Prostate gland (tissue), 2 donors: ENCODE results near the gene ZNF83.

Experiments
- POLR2A ChIP-seq: fragments of 450-650 bp; IDR thresholded peaks from one replicate; pipeline ENCODE4 v1.6.1; 2016; ENCODE audit warnings: antibody characterized with exemption, mild to moderate bottlenecking
- TF ChIP-seq, protein P1 (sequence below), 4 experiments: fragments of 200-600 bp in 2 of 4; fragments of 450-650 bp in 2 of 4; sonication (generic) in 2 of 4; IDR thresholded peaks; 1 replicate in 3 of 4; 2 replicates in 1 of 4; pipeline ENCODE4 v1.5.1; 2016 to 2019; ENCODE audit warnings: antibody characterized with exemption in 4 of 4, mild to moderate bottlenecking in 2 of 4, moderate library complexity in 2 of 4

- TF ChIP-seq, protein P1, sequence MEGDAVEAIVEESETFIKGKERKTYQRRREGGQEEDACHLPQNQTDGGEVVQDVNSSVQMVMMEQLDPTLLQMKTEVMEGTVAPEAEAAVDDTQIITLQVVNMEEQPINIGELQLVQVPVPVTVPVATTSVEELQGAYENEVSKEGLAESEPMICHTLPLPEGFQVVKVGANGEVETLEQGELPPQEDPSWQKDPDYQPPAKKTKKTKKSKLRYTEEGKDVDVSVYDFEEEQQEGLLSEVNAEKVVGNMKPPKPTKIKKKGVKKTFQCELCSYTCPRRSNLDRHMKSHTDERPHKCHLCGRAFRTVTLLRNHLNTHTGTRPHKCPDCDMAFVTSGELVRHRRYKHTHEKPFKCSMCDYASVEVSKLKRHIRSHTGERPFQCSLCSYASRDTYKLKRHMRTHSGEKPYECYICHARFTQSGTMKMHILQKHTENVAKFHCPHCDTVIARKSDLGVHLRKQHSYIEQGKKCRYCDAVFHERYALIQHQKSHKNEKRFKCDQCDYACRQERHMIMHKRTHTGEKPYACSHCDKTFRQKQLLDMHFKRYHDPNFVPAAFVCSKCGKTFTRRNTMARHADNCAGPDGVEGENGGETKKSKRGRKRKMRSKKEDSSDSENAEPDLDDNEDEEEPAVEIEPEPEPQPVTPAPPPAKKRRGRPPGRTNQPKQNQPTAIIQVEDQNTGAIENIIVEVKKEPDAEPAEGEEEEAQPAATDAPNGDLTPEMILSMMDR (IDR thresholded peaks at IDR 0.05), result no peak
- no peak for TF ChIP-seq POLR2A
These were observed 70.2 kb downstream of the ZNF83 start for GRCh38 chr19:52567921-52568320.
